Esophagus (tissue), 2 donors: Measurements from ENCODE around the gene DOCK10. TPM values are rescaled to one million over a fixed set of nuclear protein-coding genes. Genes with fewer than 3 reads are reported as not detected.

Experiments used
- H3K27ac ChIP-seq, 2 donors: one replicate each; pipeline ENCODE4 v1.5.1; 2013; ENCODE audit warnings: low read depth in 2 of 2, mild to moderate bottlenecking in 2 of 2, inconsistent platforms in 1 of 2, low read length in 1 of 2, moderate library complexity in 1 of 2
- H3K27me3 ChIP-seq, 2 donors: one replicate each; pipeline ENCODE4 v1.6.1; 2013; ENCODE audit warnings: low read length in 2 of 2, control low read depth in 1 of 2, mild to moderate bottlenecking in 1 of 2; ENCODE audit not compliant: insufficient read depth in 2 of 2, control insufficient read depth in 1 of 2
- H3K36me3 ChIP-seq, 2 donors: one replicate each; pipeline ENCODE4 v1.6.1; 2013; ENCODE audit warnings: low read length in 1 of 2; ENCODE audit not compliant: control insufficient read depth in 2 of 2, insufficient read depth in 2 of 2
- H3K4me1 ChIP-seq, 2 donors: one replicate each; pipeline ENCODE4 v1.6.1; 2013; ENCODE audit warnings: low read length in 1 of 2; ENCODE audit not compliant: control insufficient read depth in 2 of 2, insufficient read depth in 2 of 2
- H3K4me3 ChIP-seq, 2 donors: one replicate each; pipeline ENCODE4 v1.5.1; 2013; ENCODE audit warnings: low read length in 2 of 2, mild to moderate bottlenecking in 2 of 2, low read depth in 1 of 2, moderate library complexity in 1 of 2
- H3K9me3 ChIP-seq, 2 donors: one replicate each; pipeline ENCODE4 v1.6.1; 2013; ENCODE audit warnings: mild to moderate bottlenecking in 2 of 2, low read depth in 1 of 2, low read length in 1 of 2, moderate library complexity in 1 of 2; ENCODE audit not compliant: control insufficient read depth in 2 of 2, insufficient read depth in 1 of 2
- WGBS, 2 donors: extraction: QIAGEN DNeasy Blood & Tissue Kit; methylation state at CpG; one replicate each; pipeline ENCODE4 v1.1.7; 2013; 5-methylcytosine and 5-hydroxymethylcytosine counted together
- polyA plus RNA-seq, 2 donors: library from polyadenylated mRNA; stranded (reverse); fragments of 200-250 nt; gene quantifications; one replicate each; pipeline ENCODE4 v1.2.3, GENCODE V29; 2013
- donor health status: healthy with polysubstance abuse.
- donor health status: Bipolar disorder and iron deficiency.

The DOCK10 gene
- polyA plus RNA-seq, 2 donors: 1.7 to 2.5 TPM

DNA sequence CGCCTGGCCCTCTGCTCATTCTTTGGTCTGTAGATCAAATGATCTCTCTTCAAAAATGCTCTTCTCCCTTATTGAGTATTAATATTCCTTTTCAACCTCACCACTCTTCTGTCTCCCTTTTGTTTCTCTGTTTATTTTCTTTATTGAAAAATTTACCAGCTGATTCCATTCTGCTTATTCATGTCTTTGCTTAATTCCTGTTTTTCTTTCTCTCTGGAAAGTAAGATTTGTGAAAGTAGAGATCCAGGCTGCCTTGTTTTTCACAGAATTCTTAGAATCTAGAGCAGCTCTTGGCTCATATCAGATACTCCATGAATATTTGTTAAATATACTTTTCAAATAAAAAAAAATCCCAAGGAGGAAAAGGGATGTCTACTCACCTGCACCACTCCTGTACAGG, 157.0 kb downstream of the DOCK10 start:
- H3K27ac ChIP-seq: no peak overlapping the region
- H3K9me3 ChIP-seq: no peaks in the 10 kb centered on the region
- peaks cover 0 to 2% of the 10 kb centered on the region in 2 donors for H3K36me3 ChIP-seq
- H3K4me1 ChIP-seq: peaks cover 0 to 3% of the 10 kb centered on the region in 2 donors
- H3K4me3 ChIP-seq: no peak overlapping the region
- no peaks in the 10 kb centered on the region for H3K27me3 ChIP-seq
- 100% methylated on average over 1 of the region's 1 CpG for WGBS, 2 donors

DNA sequence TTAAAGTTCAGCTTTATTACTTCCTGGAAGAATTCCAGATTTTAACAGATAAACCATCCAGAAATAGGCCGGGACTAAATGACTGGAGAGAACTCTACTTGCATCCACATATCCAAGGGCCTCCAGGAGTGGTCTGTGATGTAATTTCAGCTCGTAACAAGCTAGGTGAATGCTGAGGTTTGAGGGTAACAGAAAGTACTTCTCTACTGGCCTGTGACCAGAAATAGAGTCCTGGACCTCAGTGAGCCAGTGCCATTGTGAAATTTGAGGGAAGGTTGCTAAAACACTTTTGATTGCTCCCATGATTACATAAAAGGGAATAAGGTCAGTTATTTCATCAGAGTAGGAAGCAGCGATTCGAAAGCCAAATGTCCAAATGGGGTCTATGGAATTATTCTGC, 158.1 kb downstream of the DOCK10 start:
- Histone ChIP-seq H3K36me3 (peaks cover 0 to 2% of the 10 kb centered on the region in 2 donors), H3K27ac (no peak overlapping the region), H3K9me3 (no peaks in the 10 kb centered on the region), H3K4me3 (no peak overlapping the region), H3K4me1 (peaks cover 0 to 3% of the 10 kb centered on the region in 2 donors), H3K27me3 (no peaks in the 10 kb centered on the region)
- WGBS, 2 donors: 65 to 66% methylated on average over 4 of the region's 4 CpGs

DNA sequence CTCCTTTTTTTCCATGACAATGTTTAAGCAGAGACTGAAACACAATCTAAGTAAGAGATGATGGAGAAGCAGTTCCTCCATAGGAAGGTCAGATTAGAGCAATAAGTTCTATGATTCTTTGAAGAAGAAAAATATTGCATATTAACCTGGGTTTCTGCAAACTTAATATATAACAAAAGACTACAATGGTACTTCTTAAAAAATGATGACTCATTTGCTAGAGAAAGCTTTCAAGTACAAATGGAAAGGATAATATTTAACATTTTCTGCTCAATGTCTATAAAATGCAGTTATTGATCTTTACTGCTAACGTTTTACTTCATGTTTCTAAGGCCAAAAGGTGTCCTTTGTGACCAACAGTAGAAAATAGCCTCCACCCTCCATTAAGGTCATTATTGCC, 158.6 kb downstream of the DOCK10 start:
- WGBS, 2 donors: 42 to 46% methylated on average over 1 of the region's 1 CpG

GRCh38 chr2:224883172-224883516, 159.1 kb downstream of the DOCK10 start:
- WGBS, 2 donors: 95 to 96% methylated on average over 6 of the region's 6 CpGs
- Histone ChIP-seq H3K4me3 (no peak overlapping the region), H3K27ac (no peak overlapping the region), H3K4me1 (peaks cover 0 to 3% of the 10 kb centered on the region in 2 donors), H3K36me3 (peaks cover 0 to 2% of the 10 kb centered on the region in 2 donors), H3K9me3 (no peaks in the 10 kb centered on the region), H3K27me3 (no peaks in the 10 kb centered on the region)

More for the DNA sequence above, 158.6 kb downstream of the DOCK10 start:
- Histone ChIP-seq H3K27ac (no peak overlapping the region), H3K36me3 (peaks cover 0 to 2% of the 10 kb centered on the region in 2 donors), H3K4me1 (peaks cover 0 to 3% of the 10 kb centered on the region in 2 donors), H3K9me3 (no peaks in the 10 kb centered on the region), H3K27me3 (no peaks in the 10 kb centered on the region), H3K4me3 (no peak overlapping the region)

DNA sequence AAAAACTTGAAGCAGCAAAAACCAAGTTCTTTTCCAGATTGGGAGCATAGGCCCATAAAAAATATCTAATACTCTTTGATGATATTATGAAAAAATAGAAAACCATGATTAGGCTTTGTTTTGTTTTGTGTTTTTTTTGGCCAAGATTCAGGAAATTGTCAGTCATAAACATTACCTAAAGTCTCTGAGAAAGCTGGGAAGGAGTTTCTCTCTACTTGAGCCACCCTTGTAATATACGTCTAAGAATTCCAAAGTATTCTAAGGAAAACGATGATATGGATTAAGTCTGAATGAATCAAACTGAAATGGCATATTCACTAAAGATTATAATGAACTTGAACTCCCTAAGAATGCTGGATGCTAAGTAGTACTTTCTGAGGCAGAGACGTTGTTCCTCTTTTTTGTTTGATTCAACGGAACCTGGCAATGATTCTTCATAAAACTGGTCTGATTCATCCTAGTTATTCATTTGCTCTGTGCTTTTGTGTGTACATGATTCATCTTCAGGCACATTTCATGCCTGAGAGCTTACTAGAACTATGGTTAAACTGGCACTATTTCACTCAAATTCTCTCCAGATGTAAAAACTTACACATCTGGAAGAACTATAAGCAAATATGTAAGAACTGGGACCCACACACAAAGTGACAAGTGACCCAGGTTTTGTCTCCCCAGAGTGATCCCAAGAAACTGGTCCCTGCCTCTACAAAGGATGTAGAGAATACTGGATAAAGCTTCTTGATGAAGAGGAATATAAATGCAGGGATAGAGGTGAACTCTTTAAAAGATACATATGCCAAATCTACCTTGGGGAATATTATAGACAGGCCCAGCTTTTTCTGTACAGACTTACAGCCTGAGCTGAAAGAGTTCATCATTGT, 159.7 kb downstream of the DOCK10 start:
- H3K27ac ChIP-seq: no peak overlapping the region
- H3K36me3 ChIP-seq: peaks cover 0 to 2% of the 10 kb centered on the region in 2 donors
- no peak overlapping the region for H3K4me3 ChIP-seq
- no peaks in the 10 kb centered on the region for H3K9me3 ChIP-seq
- peaks cover 0 to 3% of the 10 kb centered on the region in 2 donors for H3K4me1 ChIP-seq
- no peaks in the 10 kb centered on the region for H3K27me3 ChIP-seq
- WGBS, 2 donors: 24 to 59% methylated on average over 4 of the region's 4 CpGs

DNA sequence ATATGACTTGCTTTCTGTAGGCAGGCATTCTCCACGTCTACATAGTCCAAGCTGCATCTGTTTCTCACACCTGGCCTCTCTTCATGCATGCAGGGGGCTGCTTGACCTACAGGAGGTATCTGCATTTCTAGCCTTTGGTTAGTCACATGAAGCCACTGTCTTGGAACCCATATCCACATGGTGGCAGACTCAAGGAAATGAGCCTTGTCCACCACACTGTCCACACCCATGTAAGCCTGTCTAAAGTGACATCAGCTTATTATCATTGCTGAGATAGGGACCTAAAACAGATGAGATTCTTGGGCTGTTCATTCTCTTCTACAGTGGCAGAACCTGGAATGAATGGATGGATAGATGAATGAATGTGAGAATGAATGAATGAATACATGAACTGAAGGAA, 160.4 kb downstream of the DOCK10 start:
- peaks cover 0 to 3% of the 10 kb centered on the region in 2 donors for H3K4me1 ChIP-seq
- no peaks in the 10 kb centered on the region for H3K27me3 ChIP-seq
- H3K36me3 ChIP-seq: peaks cover 0 to 2% of the 10 kb centered on the region in 2 donors
- no peak overlapping the region for H3K4me3 ChIP-seq
- no peaks in the 10 kb centered on the region for H3K9me3 ChIP-seq
- peak overlapping the region in 1 of 2 donors; percentile 1 for H3K27ac ChIP-seq
- WGBS, 2 donors: 71 to 73% methylated on average over 1 of the region's 1 CpG

DNA sequence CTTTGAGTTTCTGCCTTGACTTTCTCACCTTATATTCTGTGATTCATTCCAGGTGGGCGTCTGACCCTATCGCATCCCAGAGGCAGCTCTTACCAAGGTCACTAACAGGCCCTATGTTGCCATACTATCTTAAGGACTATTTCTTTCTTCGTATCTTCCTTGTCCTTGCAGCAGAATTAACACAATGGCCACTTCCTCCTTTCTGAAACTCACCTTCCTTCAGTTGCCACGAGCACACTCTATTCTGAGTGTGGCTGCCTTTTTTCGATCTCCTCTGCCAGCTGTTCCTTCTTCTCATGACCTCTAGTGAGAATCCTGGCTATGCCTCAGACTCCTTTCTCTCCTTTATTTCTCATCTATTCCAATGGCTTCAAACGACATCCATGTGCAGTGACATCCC, 165.7 kb downstream of the DOCK10 start:
- H3K27ac ChIP-seq: no peak overlapping the region
- H3K4me1 ChIP-seq: no peaks in the 10 kb centered on the region
- 82 to 87% methylated on average over 6 of the region's 6 CpGs for WGBS, 2 donors
- peaks cover under 1 to 3% of the 10 kb centered on the region in 2 donors for H3K36me3 ChIP-seq
- no peaks in the 10 kb centered on the region for H3K27me3 ChIP-seq
- H3K9me3 ChIP-seq: no peaks in the 10 kb centered on the region
- H3K4me3 ChIP-seq: no peak overlapping the region

GRCh38 chr2:224875841-224876240, 166.4 kb downstream of the DOCK10 start:
- 51 to 57% methylated on average over 2 of the region's 2 CpGs for WGBS, 2 donors
- peaks cover 0 to 3% of the 10 kb centered on the region in 2 donors for H3K36me3 ChIP-seq

DNA sequence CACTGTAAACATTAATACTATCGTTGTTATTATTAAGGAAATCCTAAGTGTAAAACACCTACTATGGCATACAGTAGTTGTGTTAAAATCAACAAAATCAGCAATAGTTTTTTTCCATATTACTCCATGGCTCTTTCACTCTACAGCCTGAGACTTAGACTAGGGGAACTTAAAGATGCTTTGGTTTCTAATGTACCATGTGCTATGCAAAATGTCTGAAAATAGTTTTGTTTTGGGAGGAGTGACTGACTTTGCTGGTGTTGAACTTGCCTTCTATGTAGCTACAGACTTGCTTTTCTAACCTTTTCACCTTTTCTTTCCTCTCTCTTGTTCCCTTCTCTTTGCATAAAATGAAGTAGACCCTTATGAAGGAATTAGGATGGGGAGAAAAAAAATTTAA, 167.1 kb downstream of the DOCK10 start:
- H3K4me3 ChIP-seq: no peak overlapping the region

More at GRCh38 chr2:224875841-224876240, 166.4 kb downstream of the DOCK10 start:
- H3K9me3 ChIP-seq: no peaks in the 10 kb centered on the region
- H3K4me3 ChIP-seq: no peak overlapping the region
- H3K27me3 ChIP-seq: no peaks in the 10 kb centered on the region
- no peak overlapping the region for H3K27ac ChIP-seq
- H3K4me1 ChIP-seq: no peaks in the 10 kb centered on the region

GRCh38 chr2:224871813-224872212, 170.5 kb downstream of the DOCK10 start:
- Histone ChIP-seq H3K4me3 (no peak overlapping the region), H3K27ac (no peak overlapping the region), H3K27me3 (no peaks in the 10 kb centered on the region), H3K9me3 (no peaks in the 10 kb centered on the region), H3K4me1 (no peaks in the 10 kb centered on the region), H3K36me3 (peaks cover 0 to 3% of the 10 kb centered on the region in 2 donors)
- WGBS, 2 donors: 29 to 33% methylated on average over 1 of the region's 1 CpG

More for the DNA sequence above, 167.1 kb downstream of the DOCK10 start:
- Histone ChIP-seq H3K4me1 (no peaks in the 10 kb centered on the region), H3K27ac (no peak overlapping the region), H3K9me3 (no peaks in the 10 kb centered on the region), H3K27me3 (no peaks in the 10 kb centered on the region), H3K36me3 (peaks cover 0 to 3% of the 10 kb centered on the region in 2 donors)
- WGBS, 2 donors: 88 to 95% methylated on average over 1 of the region's 1 CpG
